GM12878 (cell line): Measurements from ENCODE around the gene LRRC3C. TPM values are rescaled to one million over a fixed set of nuclear protein-coding genes. Genes with fewer than 3 reads are reported as not detected.
A peak's percentile ranks its signal among the peaks of the same experiment; 100 is the strongest.

Experiments used
- ATAC-seq: fragments of 200-7000 bp; cut with Tn5 transposase; 3 replicates; pipeline ENCODE4 v1.9.1; 2020; ENCODE audit warnings: mild to moderate bottlenecking, moderate library complexity
- BruUV-seq: library from RNA; stranded (reverse); fragments of 400-500 nt; replicated peaks from 2 replicates; lab custom pipeline; 2021; lab: Mats Ljungman, UMichigan
- CTCF ChIA-PET: fragments of 300-600 bp; sonication (Branson Sonifier 250); formaldehyde crosslinking; extraction: SDS; loops from one replicate; lab custom pipeline; 2021; ENCODE audit warnings: inconsistent platforms; lab: Yijun Ruan, JAX
- POLR2A ChIA-PET: fragments of 350-600 bp; formaldehyde crosslinking; extraction: SDS; loops from one replicate; lab custom pipeline; 2021; ENCODE audit warnings: inconsistent platforms; lab: Charles Lee
- RAD21 ChIA-PET: fragments of 300-600 bp; sonication (Branson Sonifier 250); formaldehyde crosslinking; loops from one replicate; lab custom pipeline; 2023; ENCODE audit warnings: antibody characterized with exemption; ENCODE audit not compliant: unreplicated experiment; lab: Charles Lee
- SMC1A ChIA-PET: fragments of 300-600 bp; sonication (Branson Sonifier 250); formaldehyde crosslinking; loops from one replicate; lab custom pipeline; 2023; ENCODE audit not compliant: unreplicated experiment, uncharacterized antibody; lab: Charles Lee
- DNase-seq: peaks from one replicate; pipeline ENCODE4 v3.0.0-alpha.2; 2011; ENCODE audit warnings: low read depth, low spot score
- FAIRE-seq: peaks from 3 replicates; lab custom pipeline; 2011; peaks lifted over from hg19 to GRCh38; lab: Jason Lieb, UNC
- H2AFZ ChIP-seq: 2 replicates; pipeline ENCODE4 v1.6.0; 2011; ENCODE audit warnings: low read depth, low read length, control low read depth; ENCODE audit not compliant: control insufficient read depth
- H3K27ac ChIP-seq: 2 replicates; pipeline ENCODE4 v1.5.1; 2011; ENCODE audit warnings: control low read depth; ENCODE audit not compliant: control insufficient read depth, insufficient read depth
- H3K27me3 ChIP-seq, 2 experiments: replicated peaks in 1 of 2; 2 replicates each; pipeline versions ENCODE4 v1.6.0 to v1.6.1; 2011; ENCODE audit warnings: low read length in 1 of 2; ENCODE audit not compliant: control insufficient read depth in 2 of 2, insufficient read depth in 2 of 2
- H3K36me3 ChIP-seq, 2 experiments: 2 replicates each; pipeline ENCODE4 v1.5.1; 2011; ENCODE audit warnings: low read length in 1 of 2; ENCODE audit not compliant: control insufficient read depth in 2 of 2, insufficient read depth in 2 of 2
- H3K4me1 ChIP-seq: 2 replicates; pipeline ENCODE4 v1.6.1; 2011; ENCODE audit warnings: mild to moderate bottlenecking, low read length, moderate library complexity, mixed read lengths; ENCODE audit not compliant: control insufficient read depth, insufficient read depth
- H3K4me2 ChIP-seq: 2 replicates; pipeline ENCODE4 v1.6.0; 2011; ENCODE audit warnings: control low read depth; ENCODE audit not compliant: control insufficient read depth, insufficient read depth
- H3K4me3 ChIP-seq: fragments of 200-600 bp; sonication (generic); 2 replicates; pipeline ENCODE4 v1.5.1; 2016
- H3K79me2 ChIP-seq: 2 replicates; pipeline ENCODE4 v1.6.0; 2011; ENCODE audit warnings: low read length; ENCODE audit not compliant: control insufficient read depth, insufficient read depth
- H3K9ac ChIP-seq: 2 replicates; pipeline ENCODE4 v1.8.0; 2011; ENCODE audit warnings: low read length, control low read depth, mixed read lengths; ENCODE audit not compliant: control insufficient read depth, insufficient read depth
- H3K9me3 ChIP-seq: replicated peaks from 3 replicates; pipeline ENCODE4 v1.5.1; 2011; ENCODE audit warnings: mild to moderate bottlenecking, low read length; ENCODE audit not compliant: control insufficient read depth, insufficient read depth
- H4K20me1 ChIP-seq: 2 replicates; pipeline ENCODE4 v1.6.0; 2011; ENCODE audit not compliant: control insufficient read depth, insufficient read depth
- BACH1 ChIP-seq: fragments of 450-650 bp; IDR thresholded peaks from 2 replicates; pipeline ENCODE4 v1.6.1; 2017; ENCODE audit warnings: mild to moderate bottlenecking, borderline replicate concordance
- EGR1 ChIP-seq, 2 experiments: IDR thresholded peaks; 1 replicate in 1 of 2; 2 replicates in 1 of 2; pipeline ENCODE4 v1.6.1; 2011 to 2012; ENCODE audit warnings: low read depth in 2 of 2, low read length in 2 of 2, borderline replicate concordance in 1 of 2, mild to moderate bottlenecking in 1 of 2, moderate library complexity in 1 of 2
- ESRRA ChIP-seq: IDR thresholded peaks from 2 replicates; pipeline ENCODE4 v1.6.1; 2012; ENCODE audit warnings: mild to moderate bottlenecking, low read length, improper control_type of control experiment
- HDGF ChIP-seq: fragments of 450-650 bp; IDR thresholded peaks from 2 replicates; pipeline ENCODE4 v1.6.1; 2016; ENCODE audit warnings: antibody characterized with exemption
- JUNB ChIP-seq: IDR thresholded peaks from 2 replicates; pipeline ENCODE4 v1.6.1; 2016; ENCODE audit warnings: antibody characterized with exemption, mild to moderate bottlenecking
- MYC ChIP-seq: IDR thresholded peaks from 2 replicates; pipeline ENCODE4 v1.6.1; 2011; ENCODE audit warnings: mild to moderate bottlenecking, low read length, moderate library complexity, inconsistent platforms; ENCODE audit not compliant: insufficient read depth, insufficient replicate concordance, insufficient read length, severe bottlenecking
- NKRF ChIP-seq: fragments of 450-650 bp; conservative IDR thresholded peaks from 2 replicates; pipeline ENCODE4 v1.6.1; 2017; ENCODE audit warnings: mild to moderate bottlenecking, moderate library complexity
- POLR2A ChIP-seq: IDR thresholded peaks from 2 replicates; pipeline ENCODE4 v1.6.1; 2011; ENCODE audit warnings: low read depth, mild to moderate bottlenecking, low read length
- SIN3A ChIP-seq: IDR thresholded peaks from 2 replicates; pipeline ENCODE4 v1.6.1; 2012; ENCODE audit warnings: low read depth, low read length, improper control_type of control experiment
- SP1 ChIP-seq: IDR thresholded peaks from one replicate; pipeline ENCODE4 v1.6.1; 2011; ENCODE audit warnings: low read depth, low read length
- SRF ChIP-seq, 2 experiments: IDR thresholded peaks; 2 replicates each; pipeline ENCODE4 v1.6.1; 2011; ENCODE audit warnings: low read depth in 2 of 2, low read length in 2 of 2, mild to moderate bottlenecking in 1 of 2, moderate library complexity in 1 of 2
- SUZ12 ChIP-seq: fragments of 200-600 bp; sonication (generic); IDR thresholded peaks from one replicate; pipeline ENCODE4 v1.6.1; 2018; ENCODE audit warnings: antibody characterized with exemption, mild to moderate bottlenecking; ENCODE audit not compliant: unreplicated experiment
- TBL1XR1 ChIP-seq: IDR thresholded peaks from 2 replicates; pipeline ENCODE4 v1.6.1; 2012; ENCODE audit warnings: low read depth, low read length, improper control_type of control experiment
- YY1 ChIP-seq: IDR thresholded peaks from 2 replicates; pipeline ENCODE4 v1.6.1; 2011; ENCODE audit warnings: low read depth, mild to moderate bottlenecking, low read length
- WGBS: methylation state at CpG from one replicate; pipeline ENCODE4 v1.1.6; 2016; ENCODE audit warnings: low lambda C conversion rate; ENCODE audit not compliant: insufficient replicate concordance, insufficient coverage; ENCODE audit errors: missing lambda C conversion rate; 5-methylcytosine and 5-hydroxymethylcytosine counted together
- in situ Hi-C: fragments of 300-500 bp; cut with MboI; formaldehyde crosslinking; loops from 9 replicates; pipeline ENCODE4 v1.14.3; 2018; ENCODE audit warnings: mixed read lengths
- intact Hi-C: fragments of 100-400 bp; cut with micrococcal nuclease; formaldehyde crosslinking; loops from one replicate; pipeline ENCODE4 v1.14.2; 2022; ENCODE audit not compliant: unreplicated experiment
- polyA plus RNA-seq, 11 experiments: library from polyadenylated mRNA; depleted of rRNA in 4 of 11; unstranded in 6 of 11; stranded (reverse) in 5 of 11; fragments of >200 nt; fragmentation: Nextera tagmentation in 4 of 11; fragmentation: Illumina TruSeq in 1 of 11; extraction: Ambion mirVana in 4 of 11; extraction: Trizol in 1 of 11; gene quantifications; 1 replicate in 1 of 11; 2 replicates in 10 of 11; pipeline versions ENCODE4 v1.2.1 to v1.2.3, GENCODE V29; 2011 to 2016; ENCODE audit warnings: inconsistent platforms in 2 of 11, missing spikeins in 2 of 11, low read depth in 1 of 11
- total RNA-seq, 4 experiments: library from RNA; depleted of rRNA in 3 of 4; stranded (reverse); fragments of >200 nt in 3 of 4; fragmentation: Illumina TruSeq in 1 of 4; extraction: Trizol in 1 of 4; gene quantifications; 2 replicates each; pipeline versions ENCODE4 v1.2.1 to v1.2.3, GENCODE V29; 2013 to 2021

LRRC3C gene
- total and polyA plus RNA-seq, 10 of the 15 experiments (the other 5 are each of a cell fraction or from before 2014, with no cell fraction given) = not detected

- Histone ChIP-seq H4K20me1 (no peaks in the 10 kb centered on the region), H3K4me3 (peak overlapping the region; percentile 76), H3K79me2 (no peaks in the 10 kb centered on the region), H3K36me3 (no peaks in the 10 kb centered on the region), H2AFZ (peak overlapping the region; percentile 85), H3K27ac (peak overlapping the region; percentile 40; the same call in 1 of the 2 replicates), H3K27me3 (no peaks in the 10 kb centered on the region), H3K4me1 (peaks cover 3% of the 10 kb centered on the region; the same call in 1 of the 2 replicates), H3K9ac (0 out of 2 replicates have a peak overlapping the region, but pooled peaks have one; percentile 32), H3K9me3 (no peaks in the 10 kb centered on the region), H3K4me2 (peak overlapping the region; percentile 99)
- in situ Hi-C loops (no loop called here), intact Hi-C loops (no loop called here)
- ChIA-PET CTCF (interaction anchor here (1.0 to 8.3 kb wide), 3 partner anchors 13 to 80 kb away, joined by 3 to 120 read pairs (median 98); partner anchors contain the start of gene PSMD3), POLR2A (interaction anchor here (0.6 to 1.0 kb wide), 2 partner anchors 15 to 718 kb away, joined by 3 to 5 read pairs; no protein-coding TSS in a partner anchor), SMC1A (no interaction called here), RAD21 (interaction anchor here (0.6 to 1.4 kb wide), 4 partner anchors 15 to 58 kb away, joined by 3 to 5 read pairs (median 4); no protein-coding TSS in a partner anchor)
- BruUV-seq = no TSS peak
- peak; percentile 79 for DNase-seq
- ATAC-seq = peak; percentile 97
- peak; percentile 96 for FAIRE-seq
- TF ChIP-seq BACH1 (no peak), SP1 (peak; percentile 13), HDGF (peak; percentile 96), JUNB (no peak), SRF (IDR thresholded peaks at IDR 0.05; ENCODE audit: low read depth in 2 of 2, low read length in 2 of 2) (0 out of 4 replicates have a peak, but pooled peaks of 1 of the 2 experiments have one; percentile 34), EGR1 (IDR thresholded peaks at IDR 0.05; ENCODE audit: borderline replicate concordance in 1 of 2, low read depth in 2 of 2, low read length in 2 of 2) (peak in 1 of 2 experiments; percentile 98; a peak in 2 of 3 replicates), MYC (no peak), NKRF (no peak), TBL1XR1 (no peak), YY1 (peak; percentile 72; the same call in 1 of the 2 replicates), SIN3A (no peak), ESRRA (no peak), SUZ12 (no peak), POLR2A (peak; percentile 81; the same call in 1 of the 2 replicates)
- 2% methylated on average over 32 of the region's 55 CpGs for WGBS
These were observed 25.3 kb downstream of the LRRC3C start for GRCh38 chr17:39952680-39953470.
